ENCODE measurements around the gene PUM2. TPM values are rescaled to one million over a fixed set of nuclear protein-coding genes. Genes with fewer than 3 reads are reported as not detected.

Gene PUM2
- total and polyA plus RNA-seq, 11 donors = 18.6 to 75.4 (median 58.5) TPM

DNA sequence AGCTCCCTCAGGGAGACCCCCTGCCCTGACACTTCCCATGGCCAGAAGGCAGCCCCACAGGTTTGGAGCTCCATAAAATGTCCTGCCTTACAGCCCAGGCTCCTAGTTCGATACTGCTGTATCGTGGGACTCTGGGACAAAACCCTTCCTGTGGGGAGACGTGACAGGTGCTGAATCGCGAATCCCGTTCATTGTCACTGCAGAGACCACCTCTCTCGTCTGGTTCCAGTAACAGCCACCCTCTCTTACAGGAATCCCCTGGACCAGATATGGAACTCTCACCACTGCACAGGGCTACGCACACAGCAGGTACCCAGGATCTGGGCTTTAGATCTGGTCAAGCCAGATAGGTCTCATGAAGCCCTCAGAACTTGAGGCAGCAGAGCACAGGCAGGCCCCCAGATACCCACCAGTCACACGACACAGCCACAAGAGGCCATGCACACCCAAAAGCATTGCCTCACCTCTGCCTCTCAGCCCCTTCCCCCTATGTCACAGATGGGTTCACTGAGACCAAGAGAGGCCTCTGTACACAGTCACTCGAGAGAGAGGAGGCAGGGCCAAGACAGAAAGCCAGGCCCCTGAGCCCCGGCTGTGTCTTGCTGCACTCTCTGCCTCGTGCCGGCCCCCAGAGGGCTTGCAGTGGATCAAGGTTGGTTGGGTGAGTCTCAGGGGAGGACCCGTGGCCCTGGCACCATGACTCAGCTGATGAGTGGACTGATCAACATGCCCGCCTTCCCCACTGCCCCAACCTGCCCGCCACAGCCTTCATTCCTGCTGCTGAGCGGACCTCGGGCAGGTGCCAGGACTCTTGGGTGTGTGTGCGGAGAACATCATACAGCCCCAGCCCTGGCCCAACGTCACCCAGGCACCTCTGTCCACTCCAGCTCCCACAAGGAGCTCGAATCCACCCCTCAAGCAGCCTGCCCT, 133.3 kb downstream of the PUM2 start:
- Histone ChIP-seq H3K4me3 (no peak overlapping the region), H3K4me1 (no peaks in the 10 kb centered on the region), H3K36me3 (no peaks in the 10 kb centered on the region), H3K27me3 (peaks cover 0 to 3% (median 0%) of the 10 kb centered on the region in 9 donors), H3K27ac (no peak overlapping the region), H3K9me3 (no peaks in the 10 kb centered on the region)
- DNase-seq = peak in 2 of 5 donors; percentile 9 to 56
- intact Hi-C loops (cut with DNase I) = loop anchor here in 1 of 10 donors (10.0 kb wide), 1 partner anchor 223 kb away; the partner anchor contains the start of gene WDR35
- TF ChIP-seq, protein P1, sequence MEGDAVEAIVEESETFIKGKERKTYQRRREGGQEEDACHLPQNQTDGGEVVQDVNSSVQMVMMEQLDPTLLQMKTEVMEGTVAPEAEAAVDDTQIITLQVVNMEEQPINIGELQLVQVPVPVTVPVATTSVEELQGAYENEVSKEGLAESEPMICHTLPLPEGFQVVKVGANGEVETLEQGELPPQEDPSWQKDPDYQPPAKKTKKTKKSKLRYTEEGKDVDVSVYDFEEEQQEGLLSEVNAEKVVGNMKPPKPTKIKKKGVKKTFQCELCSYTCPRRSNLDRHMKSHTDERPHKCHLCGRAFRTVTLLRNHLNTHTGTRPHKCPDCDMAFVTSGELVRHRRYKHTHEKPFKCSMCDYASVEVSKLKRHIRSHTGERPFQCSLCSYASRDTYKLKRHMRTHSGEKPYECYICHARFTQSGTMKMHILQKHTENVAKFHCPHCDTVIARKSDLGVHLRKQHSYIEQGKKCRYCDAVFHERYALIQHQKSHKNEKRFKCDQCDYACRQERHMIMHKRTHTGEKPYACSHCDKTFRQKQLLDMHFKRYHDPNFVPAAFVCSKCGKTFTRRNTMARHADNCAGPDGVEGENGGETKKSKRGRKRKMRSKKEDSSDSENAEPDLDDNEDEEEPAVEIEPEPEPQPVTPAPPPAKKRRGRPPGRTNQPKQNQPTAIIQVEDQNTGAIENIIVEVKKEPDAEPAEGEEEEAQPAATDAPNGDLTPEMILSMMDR (IDR thresholded peaks at IDR 0.05) = no peak
- no peak for ATAC-seq
- WGBS, 4 donors = 92 to 97% (median 93%) methylated on average over 18 to 21 of the region's 21 CpGs

DNA sequence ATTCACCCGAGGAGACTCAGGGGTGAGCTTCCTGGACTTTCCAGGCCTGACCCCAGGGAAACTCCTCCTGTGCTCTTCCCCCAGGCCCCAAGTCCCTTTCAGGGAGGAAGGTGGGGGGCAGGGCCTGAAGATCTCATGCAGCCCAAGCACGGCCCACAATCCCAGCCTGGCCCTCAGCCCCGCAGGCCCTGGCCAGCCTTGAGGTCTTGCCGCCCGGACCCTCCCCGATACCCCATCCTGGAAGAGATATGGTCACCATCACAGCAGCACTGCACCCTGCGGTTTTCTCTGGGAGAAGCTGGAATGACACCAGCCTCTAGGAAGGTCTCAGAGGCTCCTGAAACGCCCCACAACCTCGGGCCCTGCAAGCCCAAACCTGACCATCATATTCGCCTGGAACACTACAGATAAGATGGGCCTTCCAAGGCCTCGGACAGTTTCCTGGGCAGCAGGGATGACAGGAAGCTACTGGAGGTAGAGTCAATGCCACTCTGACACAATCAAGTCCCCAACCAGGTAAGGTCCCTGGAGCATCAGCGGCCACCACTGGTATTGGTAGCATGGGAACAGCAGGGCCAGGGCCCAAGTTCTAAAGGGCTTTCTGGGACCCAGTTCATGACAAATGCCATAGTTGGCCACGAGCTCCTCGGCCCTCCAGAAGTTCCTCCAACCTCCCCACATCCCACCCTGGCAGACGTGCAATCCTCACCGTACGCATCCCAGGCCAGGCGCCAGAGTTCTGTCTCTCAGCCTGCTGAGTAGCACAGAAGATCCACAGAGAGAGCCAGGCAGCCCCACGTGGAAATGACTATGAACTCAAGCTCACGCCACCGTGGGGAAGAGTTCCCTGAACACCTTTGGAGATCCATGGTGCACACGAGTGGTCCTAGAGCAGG, 134.3 kb downstream of the PUM2 start:
- WGBS, 4 donors = 89 to 95% (median 91%) methylated on average over 18 to 22 of the region's 22 CpGs
- no peak overlapping the region for H3K4me3 ChIP-seq
- no peaks in the 10 kb centered on the region for H3K27me3 ChIP-seq
- no peaks in the 10 kb centered on the region for H3K4me1 ChIP-seq
- H3K36me3 ChIP-seq = no peaks in the 10 kb centered on the region
- no peak for TF ChIP-seq POLR2A (IDR thresholded peaks at IDR 0.05)
- TF ChIP-seq, protein P1 (IDR thresholded peaks at IDR 0.05) = no peak
- ATAC-seq (no peak), DNase-seq (peak in 2 of 5 donors; percentile 13 to 33)
- no peaks in the 10 kb centered on the region for H3K9me3 ChIP-seq
- H3K27ac ChIP-seq = no peak overlapping the region
- intact Hi-C loops (cut with DNase I) = loop anchor here in 1 of 10 donors (10.0 kb wide), 1 partner anchor 222 kb away; the partner anchor contains the start of gene WDR35

- ATAC-seq (no peak), DNase-seq (peak in 2 of 5 donors; percentile 4 to 34)
- TF ChIP-seq POLR2A (IDR thresholded peaks at IDR 0.05) = no peak
- H3K27ac ChIP-seq = no peak overlapping the region
- H3K4me1 ChIP-seq = no peaks in the 10 kb centered on the region
- WGBS, 4 donors = 88 to 97% (median 92%) methylated on average over 12 to 13 of the region's 13 CpGs
- intact Hi-C loops (cut with DNase I) = loop anchor here in 1 of 10 donors (10.0 kb wide), 1 partner anchor 221 kb away; the partner anchor contains the start of gene WDR35
- no peak overlapping the region for H3K4me3 ChIP-seq
- H3K36me3 ChIP-seq = no peaks in the 10 kb centered on the region
- no peaks in the 10 kb centered on the region for H3K9me3 ChIP-seq
- H3K27me3 ChIP-seq = no peaks in the 10 kb centered on the region
Observed at GRCh38 chr2:20215183-20216040, 135.2 kb downstream of the PUM2 start.
